ENCODE data around the gene PDE6H.

GRCh38 chr12:14928931-14929330 lies 43.9 kb upstream of the PDE6H start:
- no peak for TF ChIP-seq POLR2A (IDR thresholded peaks at IDR 0.05)
- TF ChIP-seq CTCF (IDR thresholded peaks at IDR 0.05), result no peak

Measured in heart left ventricle (tissue), 13 donors.